HG03439 (cell line): ENCODE results near the gene HEXIM2.
A peak's percentile ranks its signal among the peaks of the same experiment; 100 is the strongest.
"Not testable (repeated sequence)": the region's sequence is repeated elsewhere in the genome, so short reads cannot be mapped to it uniquely, and the experiment has no call there.

Experiments
- ATAC-seq: cut with Tn5 transposase; IDR thresholded peaks from one replicate; pipeline ENCODE4 v1.9.1; 2021; ENCODE audit warnings: mild to moderate bottlenecking, moderate library complexity; ENCODE audit not compliant: unreplicated experiment

Gene HEXIM2, protein sequence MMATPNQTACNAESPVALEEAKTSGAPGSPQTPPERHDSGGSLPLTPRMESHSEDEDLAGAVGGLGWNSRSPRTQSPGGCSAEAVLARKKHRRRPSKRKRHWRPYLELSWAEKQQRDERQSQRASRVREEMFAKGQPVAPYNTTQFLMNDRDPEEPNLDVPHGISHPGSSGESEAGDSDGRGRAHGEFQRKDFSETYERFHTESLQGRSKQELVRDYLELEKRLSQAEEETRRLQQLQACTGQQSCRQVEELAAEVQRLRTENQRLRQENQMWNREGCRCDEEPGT

DNA sequence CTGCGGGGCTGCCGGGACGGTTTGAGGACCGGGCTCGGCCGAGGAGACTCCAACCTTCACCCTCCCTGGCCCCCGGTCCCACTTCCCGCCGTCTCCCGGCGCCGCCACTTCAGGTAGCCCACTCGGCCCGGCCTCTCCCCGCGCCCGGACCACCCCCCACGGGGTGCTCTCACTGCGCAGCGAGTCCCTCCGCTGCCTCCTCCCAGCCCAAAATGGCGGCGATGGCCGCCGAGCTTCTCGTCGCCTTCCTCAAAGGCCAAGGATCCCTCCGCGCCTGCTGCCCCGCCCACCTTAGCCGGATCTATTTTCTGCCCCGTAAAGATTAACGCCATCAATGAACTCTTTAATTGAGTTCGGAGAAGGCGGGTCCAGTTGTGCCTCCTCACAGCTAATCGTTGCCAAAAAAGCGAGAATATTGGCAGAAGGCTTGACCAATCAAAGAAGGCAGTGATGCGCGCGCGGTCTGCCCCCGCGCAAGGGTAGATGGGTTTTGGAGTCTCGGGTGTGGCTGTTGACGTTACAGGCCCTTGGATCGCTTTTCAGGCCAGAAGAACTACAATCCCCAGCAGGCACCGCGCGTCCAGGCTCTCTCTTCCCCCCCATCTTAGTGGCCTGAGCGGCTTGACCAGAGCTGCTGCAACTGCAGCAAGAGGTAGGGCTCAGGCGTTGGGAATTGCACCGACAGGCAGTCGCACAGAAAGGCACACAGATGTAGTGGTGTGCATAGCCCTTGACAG is at the start of gene HEXIM2:
HEXIM2 (plus strand) TSS at position 588 of the 737 bp plus-strand sequence. CDS start 919 bp downstream, outside the sequence.
- ATAC-seq: peak; percentile 90

DNA sequence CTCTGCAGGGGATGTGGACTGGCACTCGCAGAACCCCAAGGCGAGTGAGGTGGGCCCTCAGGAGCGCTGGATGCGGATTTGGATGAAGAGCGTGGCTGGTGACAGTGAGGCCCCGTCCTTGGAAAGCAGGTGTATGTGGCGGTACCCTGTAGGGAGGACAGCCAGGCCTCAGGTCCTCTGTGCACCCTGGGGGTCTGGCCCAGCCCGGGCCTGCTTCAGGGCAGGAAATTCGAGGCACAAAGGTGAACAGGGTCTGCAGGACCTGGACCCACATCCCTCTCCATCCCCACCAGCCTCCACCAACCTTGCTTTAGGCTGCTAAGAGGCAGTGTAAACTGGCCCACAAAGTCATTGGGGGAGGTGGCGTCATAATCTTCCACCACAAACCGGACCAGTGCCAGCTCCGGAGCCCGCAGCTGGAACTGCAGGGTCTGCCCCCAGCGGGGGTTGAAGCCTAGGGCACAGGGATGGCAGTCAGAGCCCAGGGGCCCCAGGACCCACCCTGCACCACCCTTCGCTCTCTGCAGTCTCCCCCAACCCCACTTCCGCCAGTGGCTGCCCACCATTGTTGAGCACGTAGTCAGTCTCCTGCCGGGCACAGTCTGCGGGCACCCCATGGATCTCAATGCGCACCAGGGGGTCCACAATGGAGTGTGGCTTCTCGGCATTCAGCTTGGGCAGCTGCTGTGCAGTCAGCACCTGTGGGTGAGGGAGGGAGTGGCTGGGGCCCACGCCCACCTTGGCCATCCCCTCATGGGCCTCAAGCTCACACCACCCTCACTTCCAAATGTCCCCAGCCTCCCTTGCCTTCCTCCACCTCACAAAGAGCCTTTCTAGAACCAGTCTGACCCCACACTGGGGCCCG is 48.9 kb upstream of the HEXIM2 start:
- no peak for ATAC-seq

- ATAC-seq: no peak
Observed at GRCh38 chr17:45113424-45113754, 48.3 kb upstream of the HEXIM2 start.

DNA sequence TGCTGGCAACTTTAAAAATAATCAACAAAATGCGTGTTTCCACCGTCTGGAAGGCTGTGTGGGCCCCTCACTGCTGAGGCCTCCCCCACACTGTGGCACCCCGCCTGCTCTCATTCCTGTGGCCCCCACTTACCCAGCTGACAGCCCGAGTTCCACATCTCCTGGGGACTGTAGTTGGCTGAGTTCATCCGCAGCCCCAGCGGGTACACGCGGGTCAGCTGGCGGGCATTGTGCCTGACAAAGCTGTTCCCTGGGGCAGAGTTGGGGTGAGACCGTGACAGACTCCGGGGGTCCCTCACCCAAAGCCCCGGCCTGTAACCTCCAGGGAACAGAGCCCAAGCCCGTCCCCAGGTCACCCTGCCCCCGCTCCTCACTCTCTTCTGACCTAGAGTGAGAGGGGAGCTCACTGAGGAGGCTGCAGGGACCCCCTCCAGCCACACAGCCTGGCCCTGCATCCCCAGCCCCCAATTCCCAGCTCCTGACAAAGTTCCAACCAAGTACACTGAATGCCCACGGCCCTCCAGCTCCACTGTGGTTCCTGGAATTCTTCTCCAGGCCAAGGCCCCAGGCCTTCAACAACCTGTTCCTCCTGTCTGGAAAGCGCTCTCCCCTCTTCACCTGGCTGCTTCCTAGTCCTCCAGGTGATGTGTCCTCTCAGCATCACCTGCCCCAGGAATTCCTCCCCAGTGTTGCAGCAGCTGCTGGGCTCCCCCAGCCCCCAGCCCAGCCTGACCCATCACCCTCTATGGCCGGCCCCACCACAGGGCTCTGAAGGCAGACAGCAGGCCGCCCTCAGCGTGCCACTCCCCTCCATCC is 47.4 kb upstream of the HEXIM2 start:
- ATAC-seq: no peak

GRCh38 chr17:45115015-45115625 is 46.6 kb upstream of the HEXIM2 start:
- ATAC-seq: no peak

DNA sequence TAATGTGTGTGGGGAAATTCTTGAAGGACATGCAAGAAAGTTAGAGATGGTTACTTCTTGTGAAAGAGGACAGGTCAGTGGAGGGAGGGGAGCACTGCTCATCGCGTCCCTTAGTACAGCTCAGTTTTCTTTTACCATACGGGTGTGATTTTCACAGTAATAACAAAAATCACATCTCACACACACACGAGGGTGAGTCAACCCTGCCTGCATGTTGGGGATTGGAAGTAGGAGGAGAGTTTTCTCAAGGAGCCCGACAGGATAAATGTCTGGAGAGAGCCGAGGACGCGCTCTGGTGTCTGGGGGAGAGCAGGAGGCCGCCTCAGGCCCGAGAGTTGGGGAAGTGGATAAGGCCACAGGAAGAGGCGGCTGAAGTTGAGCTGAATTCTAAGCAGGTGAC is 45.8 kb upstream of the HEXIM2 start:
- no peak for ATAC-seq

DNA sequence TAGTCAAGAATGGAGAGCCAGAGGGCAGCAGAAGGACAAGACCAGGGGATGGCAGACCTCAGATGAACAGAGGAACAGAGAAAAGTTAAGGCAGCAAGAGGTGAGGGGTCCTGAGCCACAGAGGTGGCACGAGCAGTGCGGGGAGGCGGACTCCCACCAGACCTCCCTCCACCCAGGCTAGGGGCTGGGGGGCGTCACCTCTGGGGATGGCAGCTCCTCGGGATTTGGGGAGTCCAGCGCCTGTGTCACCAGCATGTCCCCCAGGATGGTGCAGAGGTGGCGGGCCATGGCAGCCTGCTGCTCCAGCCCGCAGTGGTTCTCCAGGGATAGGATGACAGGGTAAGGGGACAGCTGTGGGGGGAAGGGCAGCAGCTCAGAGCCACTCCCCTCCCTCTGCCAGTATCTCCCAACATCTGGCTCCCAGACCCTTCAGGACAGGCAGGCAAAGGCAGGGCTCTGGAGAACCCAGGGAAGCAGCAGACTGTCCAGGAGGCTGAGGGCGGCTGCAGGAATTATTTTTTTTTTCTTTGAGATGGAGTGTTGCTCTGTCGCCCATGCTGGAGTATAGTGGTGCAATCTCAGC is 45.1 kb upstream of the HEXIM2 start:
- no peak for ATAC-seq

DNA sequence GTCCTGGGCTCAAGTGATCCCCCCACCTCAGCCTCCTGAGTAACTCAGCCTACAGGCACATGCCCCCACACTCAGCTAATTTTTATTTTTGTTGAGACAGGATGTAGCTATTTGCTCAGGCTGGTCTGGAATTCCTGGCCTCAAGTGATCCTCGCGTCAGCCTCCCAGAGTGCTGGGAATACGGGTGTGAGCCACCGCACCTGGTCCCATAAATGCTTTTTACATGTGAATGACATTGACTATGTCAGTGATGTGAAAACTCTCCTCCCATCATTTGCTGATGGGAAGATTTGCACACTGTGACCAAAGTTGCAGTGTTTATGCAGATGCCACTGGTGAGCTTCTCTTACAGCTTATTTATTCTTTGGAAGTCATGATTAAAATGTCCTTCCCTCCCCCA is 44.3 kb upstream of the HEXIM2 start:
- no peak for ATAC-seq

GRCh38 chr17:45117848-45118646 is 43.6 kb upstream of the HEXIM2 start:
- ATAC-seq: no peak

GRCh38 chr17:45118691-45119090 is 43.0 kb upstream of the HEXIM2 start:
- ATAC-seq: no peak

- ATAC-seq: no peak
Observed at GRCh38 chr17:45119964-45120363, 41.7 kb upstream of the HEXIM2 start.

GRCh38 chr17:45120558-45120957 is 41.1 kb upstream of the HEXIM2 start:
- ATAC-seq: no peak

- ATAC-seq: no peak
Observed at GRCh38 chr17:45121055-45121454, 40.6 kb upstream of the HEXIM2 start.

DNA sequence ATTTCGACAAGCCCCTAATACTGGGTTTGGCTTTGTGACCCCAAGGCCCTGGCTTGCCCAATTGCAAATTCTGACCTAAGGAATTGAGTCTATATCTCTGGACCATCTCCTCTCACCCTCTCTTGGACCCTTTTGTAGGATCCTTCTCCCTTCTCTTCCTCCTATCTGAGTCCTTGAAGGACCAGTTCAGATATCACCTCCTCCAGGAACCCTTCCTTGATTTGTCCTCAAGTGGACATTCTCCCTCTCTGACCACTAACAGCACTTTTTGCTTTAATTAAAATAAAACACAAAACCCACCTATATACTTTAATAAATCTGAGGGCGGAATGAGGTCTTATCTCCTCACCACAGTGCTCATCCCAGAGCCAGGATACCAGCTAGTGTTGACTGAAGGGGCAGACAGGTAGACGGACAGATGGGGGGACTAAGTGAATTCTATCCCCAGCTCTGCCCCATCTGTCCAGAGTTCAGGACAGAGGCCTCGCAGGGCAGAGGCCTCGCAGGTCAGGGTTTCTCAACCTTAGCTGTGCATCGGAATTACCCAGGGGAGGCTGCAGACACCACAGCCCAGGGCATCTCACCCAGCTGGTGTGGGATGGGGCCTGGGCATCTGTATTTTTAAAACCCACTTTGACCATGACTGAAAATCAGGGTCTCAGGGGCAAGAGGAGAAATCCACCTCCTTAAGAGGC is 38.5 kb upstream of the HEXIM2 start:
- no peak for ATAC-seq

DNA sequence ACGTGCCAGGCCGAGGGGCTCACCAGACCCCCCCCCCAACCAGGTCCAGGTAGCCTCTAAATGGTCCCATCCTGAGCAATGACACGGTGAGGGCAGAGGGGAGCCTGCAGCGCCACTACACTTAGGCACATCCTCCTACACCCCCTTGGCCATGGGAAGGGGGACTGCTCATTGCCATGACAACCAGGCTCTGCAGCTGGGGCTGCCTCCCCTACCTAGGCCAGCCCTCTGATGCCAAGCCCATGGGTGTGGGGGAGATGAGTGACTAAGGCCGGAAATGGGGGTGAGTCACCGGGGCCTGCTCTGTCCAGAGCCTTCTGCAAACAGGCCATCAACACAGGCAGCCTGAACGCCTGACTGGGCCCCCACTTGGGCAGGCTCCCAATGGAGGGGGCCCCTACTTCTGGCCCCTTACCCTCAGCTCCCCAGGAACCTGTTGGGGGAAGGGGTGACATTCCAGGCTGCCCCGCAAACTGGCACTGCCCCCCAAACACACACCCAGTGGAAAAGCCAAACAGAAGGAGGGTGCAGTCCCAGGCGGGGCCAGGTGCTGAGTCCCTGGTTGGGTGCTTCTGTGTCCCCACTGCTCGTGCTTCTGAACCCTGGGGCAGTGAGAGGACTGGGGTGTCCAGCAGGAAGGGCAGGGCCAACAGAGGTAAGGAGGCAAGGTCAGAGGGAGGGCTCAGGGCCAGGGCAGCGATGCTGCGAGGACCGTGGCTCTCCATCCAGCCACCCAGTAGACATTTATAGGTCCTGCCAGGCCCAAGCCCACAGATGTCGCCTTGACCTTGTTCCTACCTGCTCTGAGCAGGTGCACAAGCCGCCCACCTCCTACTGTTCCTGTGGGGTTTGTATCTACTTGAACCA is 37.5 kb upstream of the HEXIM2 start:
- ATAC-seq: no peak

- not testable (repeated sequence) for ATAC-seq
Observed at GRCh38 chr17:45124797-45125122, 36.9 kb upstream of the HEXIM2 start.

GRCh38 chr17:45125509-45125908 is 36.2 kb upstream of the HEXIM2 start:
- no peak for ATAC-seq

- no peak for ATAC-seq
Observed at GRCh38 chr17:45127207-45127547, 34.5 kb upstream of the HEXIM2 start.
